GM12801 (cell line): ENCODE results near the gene PRKG2.

Experiments
- TF ChIP-seq, protein P1 (sequence below): IDR thresholded peaks from one replicate; pipeline ENCODE4 v1.5.1; 2011; ENCODE audit warnings: control low read depth; ENCODE audit not compliant: insufficient read length; ENCODE audit errors: extremely low read depth

Gene PRKG2

DNA sequence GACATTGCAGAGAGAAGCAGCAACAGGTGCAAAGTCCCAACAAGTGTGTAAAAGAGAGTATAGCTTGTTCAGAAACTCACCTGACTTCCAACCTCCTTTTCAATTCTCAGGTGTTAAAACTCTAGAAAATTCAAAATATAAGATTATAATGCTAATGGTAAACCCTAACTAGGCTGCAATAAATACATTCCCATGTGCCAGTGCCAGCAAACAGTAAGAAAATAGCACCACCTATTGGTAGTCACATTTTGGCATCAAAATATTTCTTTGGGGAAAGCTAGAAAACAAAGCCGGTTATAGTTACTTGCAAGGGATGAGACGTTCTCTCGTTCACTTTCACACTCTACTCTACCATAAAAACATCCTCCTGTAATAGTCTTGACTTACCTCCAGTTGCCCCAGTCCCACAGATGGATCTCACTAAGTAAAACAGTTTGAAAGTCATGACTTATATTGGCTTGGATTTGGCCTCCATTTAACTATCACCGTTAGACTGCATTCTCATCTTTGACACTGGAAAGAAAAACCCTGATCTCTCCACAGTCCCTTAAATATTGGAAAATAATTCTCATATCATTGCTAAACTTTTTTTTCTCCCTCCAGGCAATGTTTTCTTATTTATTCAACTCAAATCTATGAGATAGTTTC is 174.9 kb downstream of the PRKG2 start:
- TF ChIP-seq, protein P1, sequence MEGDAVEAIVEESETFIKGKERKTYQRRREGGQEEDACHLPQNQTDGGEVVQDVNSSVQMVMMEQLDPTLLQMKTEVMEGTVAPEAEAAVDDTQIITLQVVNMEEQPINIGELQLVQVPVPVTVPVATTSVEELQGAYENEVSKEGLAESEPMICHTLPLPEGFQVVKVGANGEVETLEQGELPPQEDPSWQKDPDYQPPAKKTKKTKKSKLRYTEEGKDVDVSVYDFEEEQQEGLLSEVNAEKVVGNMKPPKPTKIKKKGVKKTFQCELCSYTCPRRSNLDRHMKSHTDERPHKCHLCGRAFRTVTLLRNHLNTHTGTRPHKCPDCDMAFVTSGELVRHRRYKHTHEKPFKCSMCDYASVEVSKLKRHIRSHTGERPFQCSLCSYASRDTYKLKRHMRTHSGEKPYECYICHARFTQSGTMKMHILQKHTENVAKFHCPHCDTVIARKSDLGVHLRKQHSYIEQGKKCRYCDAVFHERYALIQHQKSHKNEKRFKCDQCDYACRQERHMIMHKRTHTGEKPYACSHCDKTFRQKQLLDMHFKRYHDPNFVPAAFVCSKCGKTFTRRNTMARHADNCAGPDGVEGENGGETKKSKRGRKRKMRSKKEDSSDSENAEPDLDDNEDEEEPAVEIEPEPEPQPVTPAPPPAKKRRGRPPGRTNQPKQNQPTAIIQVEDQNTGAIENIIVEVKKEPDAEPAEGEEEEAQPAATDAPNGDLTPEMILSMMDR: no peak

DNA sequence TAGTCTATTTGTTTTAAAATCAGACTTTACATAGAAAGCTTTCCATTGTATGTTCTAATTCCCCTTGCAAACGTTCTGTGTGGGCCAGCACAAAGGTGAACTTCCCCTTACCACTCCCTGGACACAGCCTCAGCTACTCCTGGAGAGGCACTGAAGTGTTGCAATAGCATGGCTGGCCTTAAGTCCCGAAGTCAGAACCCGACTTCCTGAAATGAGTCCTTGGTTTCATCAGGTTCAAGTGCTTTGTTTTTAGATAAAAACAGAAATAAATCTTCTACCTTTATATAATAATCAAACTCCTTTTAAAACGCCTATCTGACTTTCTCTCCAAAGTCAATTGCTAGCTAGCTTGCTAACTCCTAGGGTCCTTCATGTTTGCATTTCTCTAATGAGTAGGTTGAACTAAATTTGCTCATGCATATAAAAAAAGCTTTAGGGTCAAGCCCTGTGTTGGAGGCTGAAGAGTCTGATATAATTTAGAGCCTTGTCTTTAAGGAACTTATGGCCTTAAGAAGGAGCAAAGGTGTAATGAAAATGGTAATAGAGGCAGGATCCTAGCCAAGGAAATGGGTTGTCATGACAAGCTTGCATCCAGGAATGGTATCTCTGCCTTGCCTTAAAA is 175.6 kb downstream of the PRKG2 start:
- TF ChIP-seq, protein P1: no peak

DNA sequence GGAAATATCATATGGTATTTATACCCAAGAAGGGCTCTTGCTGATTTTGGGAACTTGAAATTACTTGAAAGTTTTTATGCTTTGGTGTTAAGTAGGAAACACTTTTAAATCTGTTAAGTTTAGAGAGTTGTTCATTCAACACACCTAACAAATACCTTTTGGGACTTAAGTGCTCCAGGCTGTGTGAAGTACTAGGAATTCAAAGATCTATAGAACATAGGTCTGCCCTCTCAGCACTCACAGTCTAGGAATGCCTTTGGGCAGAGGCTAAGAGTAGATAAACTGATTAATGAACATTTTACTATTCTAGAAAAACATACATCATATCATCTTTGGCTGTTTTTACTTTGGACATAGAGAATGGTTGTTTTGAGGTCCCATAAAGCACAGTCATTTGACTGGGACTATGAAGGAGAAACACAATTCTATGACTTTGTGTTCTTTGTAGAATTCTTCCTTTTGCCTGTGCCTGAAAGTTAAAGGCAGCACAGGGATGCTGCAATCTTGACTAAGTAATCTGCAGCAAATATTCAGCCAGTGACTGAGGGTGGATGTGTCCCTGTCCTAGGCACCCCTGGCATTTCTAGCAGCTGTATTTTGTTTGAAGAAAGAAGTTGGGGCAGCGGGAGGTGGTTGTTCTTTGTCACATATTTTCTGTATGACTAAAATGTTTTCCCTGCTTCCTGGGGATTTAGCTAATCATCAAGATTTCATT is 176.2 kb downstream of the PRKG2 start:
- TF ChIP-seq, protein P1: no peak
